Endothelial cell of umbilical vein (primary cell): ENCODE measurements around the gene INAVA. TPM values are rescaled to one million over a fixed set of nuclear protein-coding genes. Genes with fewer than 3 reads are reported as not detected.

ENCODE experiments used
- BruUV-seq: library from RNA; stranded (reverse); fragments of 400-500 nt; replicated peaks from 2 replicates; lab custom pipeline; 2021; lab: Mats Ljungman, UMichigan
- CTCF ChIA-PET: fragments of 300-600, 350-600 bp; sonication (Branson Sonifier 250); formaldehyde crosslinking; loops from one replicate; lab custom pipeline; 2021; ENCODE audit warnings: antibody characterized with exemption, inconsistent platforms; lab: Charles Lee
- POLR2A ChIA-PET: fragments of 300-600, 350-600 bp; sonication (Branson Sonifier 250); formaldehyde crosslinking; loops from one replicate; lab custom pipeline; 2021; ENCODE audit warnings: antibody characterized with exemption, inconsistent platforms; lab: Charles Lee
- DNase-seq: peaks from one replicate; pipeline ENCODE4 v3.0.0-alpha.2; 2011; ENCODE audit warnings: low read depth, low spot score
- FAIRE-seq: peaks from 2 replicates; lab custom pipeline; 2011; peaks lifted over from hg19 to GRCh38; lab: Jason Lieb, UNC
- H2AFZ ChIP-seq: 2 replicates; pipeline ENCODE4 v1.6.0; 2012; ENCODE audit warnings: low read depth, low read length, control low read depth, inconsistent platforms
- H3K27ac ChIP-seq: 2 replicates; pipeline ENCODE4 v1.5.1; 2011; ENCODE audit warnings: low read depth, mild to moderate bottlenecking, control low read depth, low read length, moderate library complexity; ENCODE audit not compliant: insufficient read depth
- H3K27me3 ChIP-seq, 2 experiments: 2 replicates each; pipeline versions ENCODE4 v1.6.0 to v1.6.1; 2011; ENCODE audit warnings: low read length in 2 of 2, mixed read lengths in 1 of 2; ENCODE audit not compliant: control insufficient read depth in 2 of 2, insufficient read depth in 2 of 2
- H3K36me3 ChIP-seq, 2 experiments: 2 replicates in 1 of 2; 3 replicates in 1 of 2; pipeline ENCODE4 v1.5.1; 2011; ENCODE audit warnings: low read length in 2 of 2, mild to moderate bottlenecking in 1 of 2, moderate library complexity in 1 of 2; ENCODE audit not compliant: control insufficient read depth in 2 of 2, insufficient read depth in 2 of 2; ENCODE audit errors: extremely low read depth in 1 of 2
- H3K4me1 ChIP-seq: 3 replicates; pipeline ENCODE4 v1.5.1; 2011; ENCODE audit warnings: mild to moderate bottlenecking, low read length; ENCODE audit not compliant: control insufficient read depth, insufficient read depth; ENCODE audit errors: extremely low read depth
- H3K4me2 ChIP-seq: 2 replicates; pipeline ENCODE4 v1.6.1; 2011; ENCODE audit warnings: low read length, control low read depth, mixed read lengths; ENCODE audit not compliant: insufficient read depth
- H3K4me3 ChIP-seq, 3 experiments: fragments of 200-600 bp in 1 of 3; sonication (generic), shearing (Covaris generic) in 1 of 3; replicated peaks in 1 of 3; 2 replicates each; pipeline ENCODE4 v1.5.1; 2011 to 2016; ENCODE audit warnings: control low read depth in 3 of 3, low read length in 3 of 3, mild to moderate bottlenecking in 2 of 3, inconsistent platforms in 1 of 3, low read depth in 1 of 3, moderate library complexity in 1 of 3; ENCODE audit not compliant: insufficient read depth in 1 of 3
- H3K79me2 ChIP-seq: 2 replicates; pipeline ENCODE4 v1.6.0; 2012; ENCODE audit warnings: low read length, inconsistent platforms; ENCODE audit not compliant: control insufficient read depth, insufficient read depth
- H3K9ac ChIP-seq: replicated peaks from 2 replicates; pipeline ENCODE3; 2011; ENCODE audit warnings: low read length, control low read depth; ENCODE audit not compliant: insufficient read depth; ENCODE audit errors: extremely low read depth
- H3K9me1 ChIP-seq: replicated peaks from 3 replicates; pipeline ENCODE4 v1.6.0; 2011; ENCODE audit warnings: mild to moderate bottlenecking, low read length; ENCODE audit not compliant: control insufficient read depth, insufficient read depth; ENCODE audit errors: extremely low read depth
- H3K9me3 ChIP-seq: replicated peaks from 2 replicates; pipeline ENCODE4 v1.5.1; 2012; ENCODE audit warnings: low read length, inconsistent platforms; ENCODE audit not compliant: control insufficient read depth, insufficient read depth
- H4K20me1 ChIP-seq: replicated peaks from 2 replicates; pipeline ENCODE3; 2011; ENCODE audit warnings: mild to moderate bottlenecking, low read length; ENCODE audit not compliant: control insufficient read depth, insufficient read depth; ENCODE audit errors: extremely low read depth
- EZH2 ChIP-seq: IDR thresholded peaks from 2 replicates; pipeline ENCODE4 v1.6.1; 2012; ENCODE audit warnings: borderline replicate concordance, low read depth, mild to moderate bottlenecking, moderate library complexity, low read length, inconsistent platforms; ENCODE audit not compliant: severe bottlenecking
- FOS ChIP-seq: IDR thresholded peaks from 2 replicates; pipeline ENCODE4 v1.6.1; 2011; ENCODE audit warnings: mild to moderate bottlenecking, low read length, moderate library complexity, borderline replicate concordance; ENCODE audit not compliant: insufficient read depth
- GATA2 ChIP-seq: IDR thresholded peaks from 2 replicates; pipeline ENCODE4 v1.7.0; 2011; ENCODE audit warnings: low read depth, mild to moderate bottlenecking, moderate library complexity, mixed read lengths, low read length; ENCODE audit not compliant: insufficient read length, insufficient read depth
- JUN ChIP-seq: IDR thresholded peaks from 2 replicates; pipeline ENCODE4 v1.6.1; 2011; ENCODE audit warnings: borderline replicate concordance, low read depth; ENCODE audit not compliant: insufficient read length, insufficient read depth
- MYC ChIP-seq: IDR thresholded peaks from one replicate; pipeline ENCODE4 v1.6.1; 2011; ENCODE audit warnings: mild to moderate bottlenecking, low read depth, low read length
- POLR2A ChIP-seq: IDR thresholded peaks from 2 replicates; pipeline ENCODE4 v1.6.1; 2012; ENCODE audit warnings: low read depth, mild to moderate bottlenecking, control low read depth, low read length
- POLR2AphosphoS5 ChIP-seq: IDR thresholded peaks from 2 replicates; pipeline ENCODE4 v1.6.1; 2012; ENCODE audit warnings: low read depth, mild to moderate bottlenecking, control low read depth, low read length, moderate library complexity; ENCODE audit not compliant: insufficient read depth
- dilution Hi-C: fragments of 300-500 bp; cut with MboI; formaldehyde crosslinking; loops from one replicate; pipeline ENCODE4 v1.15.0; 2019; ENCODE audit warnings: low sequenced_read_pairs; ENCODE audit not compliant: extremely low pct_ligation_motif_present
- intact Hi-C: fragments of 100-400 bp; cut with micrococcal nuclease; formaldehyde crosslinking; loops from one replicate; pipeline ENCODE4 v1.10.0; 2022
- polyA plus RNA-seq, 4 experiments: library from polyadenylated mRNA; depleted of rRNA in 3 of 4; stranded (reverse) in 3 of 4; unstranded in 1 of 4; fragments of >200 nt; gene quantifications; 2 replicates each; pipeline versions ENCODE4 v1.2.1 to v1.2.3, GENCODE V29; 2011 to 2012; ENCODE audit warnings: missing spikeins in 1 of 4
- total RNA-seq: library from RNA; stranded (reverse); gene quantifications from 2 replicates; pipeline ENCODE4 v1.2.3, GENCODE V29; 2021
- TF ChIP-seq, protein P1 (sequence below), 2 donors: IDR thresholded peaks; 1 replicate in 1 of 2; 2 replicates in 1 of 2; pipeline ENCODE4 v1.5.1; 2011; ENCODE audit warnings: low read length in 2 of 2, mild to moderate bottlenecking in 2 of 2, moderate library complexity in 2 of 2, control low read depth in 1 of 2, inconsistent platforms in 1 of 2, low read depth in 1 of 2; ENCODE audit not compliant: insufficient read depth in 1 of 2; ENCODE audit errors: extremely low read depth in 1 of 2
- TF ChIP-seq, protein P2 (sequence below): IDR thresholded peaks from 2 replicates; pipeline ENCODE4 v1.6.1; 2011; ENCODE audit not compliant: insufficient read depth, insufficient read length

INAVA gene
- total and polyA plus RNA-seq, 2 donors (not counting 3 experiments of a cell fraction or from before 2014, with no cell fraction given): 0.42 TPM; not detected in 1

DNA sequence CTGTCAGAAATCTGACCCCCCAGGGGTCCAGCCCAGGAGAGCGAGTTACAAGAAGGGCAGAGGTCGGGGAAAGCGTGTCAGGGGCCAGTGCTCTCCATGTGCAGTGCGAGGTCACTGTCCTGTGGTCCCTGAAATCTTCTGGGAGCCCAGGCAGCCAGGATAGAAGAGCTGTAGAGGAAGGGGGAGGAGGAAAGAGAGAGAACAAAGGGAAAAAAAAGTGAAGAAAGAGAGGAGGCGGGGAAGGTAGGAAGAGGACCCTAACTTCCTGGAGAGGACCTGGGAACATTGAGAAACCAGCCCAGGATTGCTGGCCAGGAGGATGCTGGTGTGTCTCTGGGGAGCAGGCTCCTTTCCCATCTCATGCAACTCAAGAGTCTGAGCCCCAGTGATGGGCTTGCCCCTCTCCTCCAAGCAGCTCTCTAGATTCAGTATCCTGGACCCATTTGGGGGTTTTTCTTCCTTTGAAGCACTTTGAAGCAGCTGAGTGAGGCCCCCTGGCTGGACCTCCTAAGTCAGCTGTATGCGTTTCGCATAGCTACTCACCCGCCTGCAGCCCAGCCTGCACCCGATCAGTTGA, 6.8 kb upstream of the INAVA start:
- H4K20me1 ChIP-seq: no peaks in the 10 kb centered on the region
- dilution Hi-C loops (no loop called here), intact Hi-C loops (no loop called here)
- TF ChIP-seq POLR2A (no peak), GATA2 (no peak), POLR2AphosphoS5 (no peak), FOS (no peak), MYC (no peak), EZH2 (no peak), JUN (no peak)
- TF ChIP-seq, protein P1, sequence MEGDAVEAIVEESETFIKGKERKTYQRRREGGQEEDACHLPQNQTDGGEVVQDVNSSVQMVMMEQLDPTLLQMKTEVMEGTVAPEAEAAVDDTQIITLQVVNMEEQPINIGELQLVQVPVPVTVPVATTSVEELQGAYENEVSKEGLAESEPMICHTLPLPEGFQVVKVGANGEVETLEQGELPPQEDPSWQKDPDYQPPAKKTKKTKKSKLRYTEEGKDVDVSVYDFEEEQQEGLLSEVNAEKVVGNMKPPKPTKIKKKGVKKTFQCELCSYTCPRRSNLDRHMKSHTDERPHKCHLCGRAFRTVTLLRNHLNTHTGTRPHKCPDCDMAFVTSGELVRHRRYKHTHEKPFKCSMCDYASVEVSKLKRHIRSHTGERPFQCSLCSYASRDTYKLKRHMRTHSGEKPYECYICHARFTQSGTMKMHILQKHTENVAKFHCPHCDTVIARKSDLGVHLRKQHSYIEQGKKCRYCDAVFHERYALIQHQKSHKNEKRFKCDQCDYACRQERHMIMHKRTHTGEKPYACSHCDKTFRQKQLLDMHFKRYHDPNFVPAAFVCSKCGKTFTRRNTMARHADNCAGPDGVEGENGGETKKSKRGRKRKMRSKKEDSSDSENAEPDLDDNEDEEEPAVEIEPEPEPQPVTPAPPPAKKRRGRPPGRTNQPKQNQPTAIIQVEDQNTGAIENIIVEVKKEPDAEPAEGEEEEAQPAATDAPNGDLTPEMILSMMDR (IDR thresholded peaks at IDR 0.05; ENCODE audit: extremely low read depth in 1 of 2, insufficient read depth in 1 of 2, low read depth in 1 of 2, low read length in 2 of 2): no peak
- TF ChIP-seq, protein P2, sequence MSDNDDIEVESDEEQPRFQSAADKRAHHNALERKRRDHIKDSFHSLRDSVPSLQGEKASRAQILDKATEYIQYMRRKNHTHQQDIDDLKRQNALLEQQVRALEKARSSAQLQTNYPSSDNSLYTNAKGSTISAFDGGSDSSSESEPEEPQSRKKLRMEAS: no peak
- BruUV-seq: no TSS peak
- no peak overlapping the region for H3K4me2 ChIP-seq
- no peak overlapping the region for H3K27ac ChIP-seq
- no peak overlapping the region for H3K9ac ChIP-seq
- H3K9me1 ChIP-seq: no peaks in the 10 kb centered on the region
- ChIA-PET CTCF (interaction anchor here (1.0 to 2.3 kb wide), 5 partner anchors 9 to 266 kb away, joined by 3 to 7 read pairs (median 4); no protein-coding TSS in a partner anchor), POLR2A (no interaction called here)
- no peak for FAIRE-seq
- H3K4me3 ChIP-seq: no peak overlapping the region
- H3K4me1 ChIP-seq: no peaks in the 10 kb centered on the region
- H3K36me3 ChIP-seq: no peaks in the 10 kb centered on the region
- peaks cover 30 to 36% of the 10 kb centered on the region in 2 experiments for H3K27me3 ChIP-seq
- no peak overlapping the region for H2AFZ ChIP-seq
- H3K79me2 ChIP-seq: no peaks in the 10 kb centered on the region
- no peaks in the 10 kb centered on the region for H3K9me3 ChIP-seq
- DNase-seq: no peak
